OCI-LY3 (cell line): Measurements from ENCODE around the gene STK32B.

Experiments used
- H2AFZ ChIP-seq: fragments of 200-600, 300-600 bp; shearing (Covaris generic); 2 replicates; pipeline ENCODE4 v1.6.0; 2014; ENCODE audit warnings: antibody characterized with exemption, low read depth, low read length
- H3K27ac ChIP-seq: fragments of 200-600, 300-600 bp; sonication (generic); 2 replicates; pipeline ENCODE4 v1.5.1; 2014; ENCODE audit warnings: mild to moderate bottlenecking, low read length, moderate library complexity, mixed read lengths
- H3K27me3 ChIP-seq: fragments of 200-600, 300-600 bp; sonication (generic); 2 replicates; pipeline ENCODE4 v1.6.1; 2014; ENCODE audit warnings: low read depth, low read length, mixed read lengths
- H3K36me3 ChIP-seq: fragments of 200-600, 300-600 bp; sonication (generic); replicated peaks from 2 replicates; pipeline ENCODE3; 2014; ENCODE audit warnings: low read depth, low read length, mixed read lengths
- H3K4me1 ChIP-seq: fragments of 300-600, 200-600 bp; sonication (generic); 2 replicates; pipeline ENCODE4 v1.6.1; 2014; ENCODE audit warnings: low read length, mixed read lengths
- H3K4me2 ChIP-seq: fragments of 200-600, 300-600 bp; sonication (generic); 2 replicates; pipeline ENCODE4 v1.6.1; 2014; ENCODE audit warnings: low read length, mixed read lengths
- H3K4me3 ChIP-seq: fragments of 300-600, 200-600 bp; sonication (generic); 2 replicates; pipeline ENCODE4 v1.5.1; 2014; ENCODE audit warnings: antibody characterized with exemption, mild to moderate bottlenecking, low read length, moderate library complexity
- H3K79me2 ChIP-seq: fragments of 300-600, 200-600 bp; shearing (Covaris generic); 2 replicates; pipeline ENCODE4 v1.6.1; 2014; ENCODE audit warnings: mild to moderate bottlenecking, low read length, mixed read lengths
- H3K9ac ChIP-seq: fragments of 300-600, 200-600 bp; shearing (Covaris generic); 2 replicates; pipeline ENCODE4 v1.6.0; 2014; ENCODE audit warnings: mild to moderate bottlenecking, low read length, moderate library complexity
- H3K9me3 ChIP-seq: fragments of 200-600, 300-600 bp; shearing (Covaris generic); 2 replicates; pipeline ENCODE4 v1.6.1; 2014; ENCODE audit warnings: low read length, mixed read lengths; ENCODE audit not compliant: insufficient read depth
- H4K20me1 ChIP-seq: fragments of 200-600, 300-600 bp; sonication (generic); 2 replicates; pipeline ENCODE4 v1.6.1; 2016; ENCODE audit warnings: low read length, mixed read lengths; ENCODE audit not compliant: insufficient read depth
- EZH2phosphoT487 ChIP-seq: fragments of 200-600 bp; shearing (Covaris generic); IDR thresholded peaks from 2 replicates; pipeline ENCODE4 v1.6.1; 2018; ENCODE audit warnings: antibody characterized with exemption, mixed run types, low read depth
- TF ChIP-seq, protein P1 (sequence below): fragments of 200-600, 300-600 bp; sonication (generic); IDR thresholded peaks from 2 replicates; pipeline ENCODE4 v1.5.1; 2014; ENCODE audit warnings: antibody characterized with exemption, low read length, low read depth

STK32B gene

DNA sequence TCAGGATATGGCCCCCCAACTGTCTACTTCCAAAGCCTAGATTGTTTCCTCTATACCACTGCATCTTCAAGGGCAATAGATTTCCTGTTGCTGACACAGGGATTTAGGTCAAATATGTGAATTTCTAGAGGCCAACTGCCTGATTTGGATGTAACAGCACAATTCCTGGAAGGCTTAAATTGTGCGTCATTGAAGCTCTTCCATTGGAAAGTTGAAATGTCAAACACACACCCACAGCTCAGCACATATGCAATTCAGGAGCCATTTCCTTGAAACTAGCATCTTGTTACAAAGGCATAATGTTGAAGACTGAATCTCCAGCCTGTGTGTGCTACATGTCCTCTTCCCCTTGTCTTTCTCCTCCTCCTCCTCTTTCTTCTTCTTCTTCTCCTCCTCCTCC is 158.6 kb downstream of the STK32B start:
- Histone ChIP-seq H4K20me1 (no peaks in the 10 kb centered on the region), H2AFZ (no peak overlapping the region), H3K4me2 (no peak overlapping the region), H3K36me3 (no peaks in the 10 kb centered on the region), H3K9me3 (no peaks in the 10 kb centered on the region), H3K9ac (no peak overlapping the region), H3K4me3 (no peak overlapping the region), H3K27ac (no peak overlapping the region), H3K4me1 (no peaks in the 10 kb centered on the region), H3K27me3 (peaks cover 6% of the 10 kb centered on the region; the same call in 1 of the 2 replicates), H3K79me2 (no peaks in the 10 kb centered on the region)
- no peak for TF ChIP-seq EZH2phosphoT487
- TF ChIP-seq, protein P1, sequence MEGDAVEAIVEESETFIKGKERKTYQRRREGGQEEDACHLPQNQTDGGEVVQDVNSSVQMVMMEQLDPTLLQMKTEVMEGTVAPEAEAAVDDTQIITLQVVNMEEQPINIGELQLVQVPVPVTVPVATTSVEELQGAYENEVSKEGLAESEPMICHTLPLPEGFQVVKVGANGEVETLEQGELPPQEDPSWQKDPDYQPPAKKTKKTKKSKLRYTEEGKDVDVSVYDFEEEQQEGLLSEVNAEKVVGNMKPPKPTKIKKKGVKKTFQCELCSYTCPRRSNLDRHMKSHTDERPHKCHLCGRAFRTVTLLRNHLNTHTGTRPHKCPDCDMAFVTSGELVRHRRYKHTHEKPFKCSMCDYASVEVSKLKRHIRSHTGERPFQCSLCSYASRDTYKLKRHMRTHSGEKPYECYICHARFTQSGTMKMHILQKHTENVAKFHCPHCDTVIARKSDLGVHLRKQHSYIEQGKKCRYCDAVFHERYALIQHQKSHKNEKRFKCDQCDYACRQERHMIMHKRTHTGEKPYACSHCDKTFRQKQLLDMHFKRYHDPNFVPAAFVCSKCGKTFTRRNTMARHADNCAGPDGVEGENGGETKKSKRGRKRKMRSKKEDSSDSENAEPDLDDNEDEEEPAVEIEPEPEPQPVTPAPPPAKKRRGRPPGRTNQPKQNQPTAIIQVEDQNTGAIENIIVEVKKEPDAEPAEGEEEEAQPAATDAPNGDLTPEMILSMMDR, result no peak

DNA sequence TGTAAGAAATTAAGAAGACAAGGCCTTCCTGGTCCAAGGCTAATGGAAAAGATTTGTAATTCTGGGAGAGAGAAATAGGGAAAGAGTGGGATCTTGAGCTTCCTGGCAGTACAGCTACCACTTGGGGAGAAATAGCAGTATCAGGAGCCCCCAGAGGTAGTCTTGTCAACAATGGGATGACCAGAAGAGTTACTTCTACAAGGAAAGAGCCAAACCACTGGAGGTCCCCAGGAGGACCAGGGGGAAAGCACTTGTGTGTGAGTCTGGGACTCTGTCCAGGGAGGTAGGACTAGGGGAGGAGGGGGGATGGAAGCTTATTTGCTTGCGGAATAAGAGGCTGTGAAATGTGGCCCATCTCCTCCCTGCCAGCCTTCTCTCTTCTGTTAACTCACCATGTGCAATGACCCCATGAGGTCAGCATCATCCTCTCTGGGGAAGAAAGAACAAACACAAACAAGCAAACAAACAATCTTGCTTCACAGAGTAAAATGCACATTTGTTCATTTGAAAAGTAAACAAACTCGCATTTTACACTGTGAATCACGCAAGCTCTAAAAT is 160.1 kb downstream of the STK32B start:
- Histone ChIP-seq H3K36me3 (no peaks in the 10 kb centered on the region), H3K4me3 (no peak overlapping the region), H3K4me1 (no peaks in the 10 kb centered on the region), H2AFZ (no peak overlapping the region), H3K9me3 (no peaks in the 10 kb centered on the region), H4K20me1 (no peaks in the 10 kb centered on the region), H3K27me3 (peaks cover 6% of the 10 kb centered on the region; the same call in 1 of the 2 replicates), H3K27ac (no peak overlapping the region), H3K9ac (no peak overlapping the region), H3K79me2 (no peaks in the 10 kb centered on the region), H3K4me2 (no peak overlapping the region)
- TF ChIP-seq, protein P1, result no peak
- TF ChIP-seq EZH2phosphoT487, result no peak

- H3K4me2 ChIP-seq, result no peak overlapping the region
- no peaks in the 10 kb centered on the region for H3K9me3 ChIP-seq
- no peaks in the 10 kb centered on the region for H3K36me3 ChIP-seq
- no peaks in the 10 kb centered on the region for H4K20me1 ChIP-seq
- H3K27ac ChIP-seq, result no peak overlapping the region
- TF ChIP-seq, protein P1, result no peak
- no peak for TF ChIP-seq EZH2phosphoT487
- peaks cover 6% of the 10 kb centered on the region; the same call in 1 of the 2 replicates for H3K27me3 ChIP-seq
- no peaks in the 10 kb centered on the region for H3K79me2 ChIP-seq
- no peaks in the 10 kb centered on the region for H3K4me1 ChIP-seq
- no peak overlapping the region for H3K9ac ChIP-seq
- H2AFZ ChIP-seq, result no peak overlapping the region
- no peak overlapping the region for H3K4me3 ChIP-seq
Measured at GRCh38 chr4:5212255-5213013, 161.2 kb downstream of the STK32B start.

DNA sequence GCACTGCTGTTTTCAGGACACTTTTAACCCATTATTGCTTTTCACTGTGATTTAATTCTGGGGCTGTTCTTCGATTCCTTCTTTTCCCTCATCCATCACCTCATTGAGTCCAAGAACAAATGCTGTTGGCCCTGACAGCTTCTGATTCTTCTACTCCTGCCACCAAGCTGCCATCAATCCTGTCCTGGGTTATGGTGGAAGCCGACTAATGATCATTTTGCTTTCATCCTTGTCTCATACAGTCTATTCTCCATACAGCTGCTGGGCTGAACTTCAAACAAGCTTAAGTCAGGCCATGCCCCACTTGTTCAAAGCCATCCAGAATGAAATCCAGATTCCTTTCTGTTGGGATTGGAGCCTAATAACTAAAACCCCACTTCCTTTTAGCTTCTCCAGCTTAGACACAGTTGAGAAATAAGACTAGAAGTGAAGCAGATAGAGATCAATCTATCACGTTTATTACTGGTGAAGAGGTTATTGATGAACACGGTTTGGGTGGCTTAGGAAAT is 161.9 kb downstream of the STK32B start:
- TF ChIP-seq, protein P1, result no peak
- no peak for TF ChIP-seq EZH2phosphoT487
- no peak overlapping the region for H3K4me3 ChIP-seq
- no peaks in the 10 kb centered on the region for H4K20me1 ChIP-seq
- H3K9ac ChIP-seq, result no peak overlapping the region
- no peak overlapping the region for H3K4me2 ChIP-seq
- no peaks in the 10 kb centered on the region for H3K9me3 ChIP-seq
- H3K36me3 ChIP-seq, result no peaks in the 10 kb centered on the region
- no peak overlapping the region for H2AFZ ChIP-seq
- H3K79me2 ChIP-seq, result no peaks in the 10 kb centered on the region
- no peaks in the 10 kb centered on the region for H3K4me1 ChIP-seq
- peaks cover 6% of the 10 kb centered on the region; the same call in 1 of the 2 replicates for H3K27me3 ChIP-seq
- no peak overlapping the region for H3K27ac ChIP-seq
